Stimulated activated CD4-positive, alpha-beta T cell treated with anti-CD3 and anti-CD28 coated beads, TNF-alpha, amount 100 ng/mL, for 24 hours (primary cell): ENCODE results near the gene HES6.

Experiments
- DNase-seq, 3 experiments: peaks; one replicate each; pipeline ENCODE4 v3.0.0-alpha.2; 2020; ENCODE audit warnings: low read depth in 3 of 3

Gene HES6, protein sequence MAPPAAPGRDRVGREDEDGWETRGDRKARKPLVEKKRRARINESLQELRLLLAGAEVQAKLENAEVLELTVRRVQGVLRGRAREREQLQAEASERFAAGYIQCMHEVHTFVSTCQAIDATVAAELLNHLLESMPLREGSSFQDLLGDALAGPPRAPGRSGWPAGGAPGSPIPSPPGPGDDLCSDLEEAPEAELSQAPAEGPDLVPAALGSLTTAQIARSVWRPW

GRCh38 chr2:238239863-238240756, at the start of gene HES6:
Gene HES6 (minus strand): TSS chr2:238240038. CDS start chr2:238239905, 133 bp downstream.
- peak; percentile 44 to 76 (median 65) for DNase-seq

GRCh38 chr2:238289574-238289973, 49.7 kb upstream of the HES6 start:
- DNase-seq: no peak

DNA sequence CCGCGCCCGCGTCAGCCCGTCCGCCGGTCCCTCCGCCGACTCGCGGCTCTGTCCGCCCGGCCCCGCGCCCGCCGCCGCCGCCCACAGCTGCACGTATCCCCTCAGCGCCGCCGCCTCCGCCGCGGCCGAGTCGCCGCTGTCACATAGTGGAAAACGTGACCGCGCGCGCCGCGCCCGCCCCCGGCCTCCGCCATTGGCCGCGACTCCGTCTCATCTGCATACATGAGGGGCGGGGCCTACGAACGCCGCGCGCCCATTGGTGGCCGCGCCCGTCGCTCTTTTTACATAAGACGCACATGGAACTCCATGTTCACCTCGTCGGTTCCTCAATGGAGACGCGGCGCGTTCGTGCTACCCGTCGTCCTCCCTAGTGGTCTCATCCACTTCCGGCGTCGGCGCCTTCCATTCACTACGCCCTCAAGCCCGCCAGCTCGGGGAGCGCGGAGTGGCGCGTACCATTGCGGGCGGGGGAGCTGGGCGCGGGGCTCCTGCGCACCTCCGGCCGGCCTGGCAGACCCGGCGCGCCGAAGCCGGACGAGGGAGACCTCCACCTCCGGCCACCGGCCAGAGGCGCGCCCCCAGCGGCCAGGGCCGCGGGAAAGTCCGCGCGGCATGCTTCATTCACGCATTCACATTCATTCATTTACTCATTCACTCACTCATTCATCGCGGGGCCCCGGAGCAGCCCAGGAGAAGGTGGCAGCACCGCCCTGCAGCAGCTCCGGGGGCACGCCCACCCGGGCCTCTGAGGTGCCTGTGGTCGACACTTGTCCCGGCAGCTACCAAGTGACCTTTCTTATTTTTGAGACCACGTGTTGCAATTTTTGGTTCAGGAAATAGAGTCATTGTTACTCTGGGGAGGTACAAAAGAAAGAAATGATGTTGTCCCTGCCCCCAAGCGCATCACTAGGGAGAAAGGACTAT, 49.1 kb upstream of the HES6 start:
- peak; percentile 92 to 96 (median 94) for DNase-seq

GRCh38 chr2:238287737-238288649, 48.2 kb upstream of the HES6 start, which contains the start of gene PER2:
Gene PER2 (minus strand): TSS chr2:238288610. CDS start chr2:238277936, 10,674 bp downstream.
- peak in 2 of 3 experiments; percentile 21 to 37 for DNase-seq

DNA sequence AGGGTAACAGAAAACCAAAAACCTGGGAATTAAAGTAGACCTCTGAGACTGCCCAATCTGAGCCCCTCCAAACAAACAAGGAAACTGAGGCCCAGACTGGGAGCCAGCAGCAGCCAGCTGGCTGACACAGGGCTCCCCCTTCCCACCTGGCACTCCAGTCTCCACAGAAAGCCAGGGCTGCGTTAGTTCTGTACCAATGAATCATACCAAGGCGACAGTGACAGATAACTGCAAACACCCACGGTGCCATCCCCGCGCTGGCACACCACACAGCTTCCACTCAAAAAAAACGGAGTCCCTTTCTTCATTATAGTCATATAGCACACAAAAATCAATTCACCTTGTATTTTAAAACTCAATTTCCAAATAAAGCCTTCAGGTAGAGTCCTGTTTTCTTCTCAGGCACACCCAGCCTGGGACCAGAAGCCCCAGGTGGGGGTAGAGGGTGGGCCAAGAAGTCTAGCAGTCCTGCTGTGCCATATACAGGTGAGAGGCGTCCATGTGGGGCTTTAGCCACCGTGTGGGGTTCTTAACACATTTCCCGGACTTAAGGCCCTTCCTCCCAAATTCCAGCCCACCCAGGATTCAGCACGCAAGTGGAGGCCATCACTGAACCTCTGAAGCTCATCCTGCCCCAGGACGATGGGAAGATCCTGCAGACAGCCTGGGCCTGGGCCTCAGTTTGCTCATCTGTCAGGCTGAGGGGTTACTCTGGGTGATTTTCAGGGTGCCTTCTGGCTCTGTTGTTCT, 47.3 kb upstream of the HES6 start:
- peak in 2 of 3 experiments; percentile 23 to 31 for DNase-seq

DNA sequence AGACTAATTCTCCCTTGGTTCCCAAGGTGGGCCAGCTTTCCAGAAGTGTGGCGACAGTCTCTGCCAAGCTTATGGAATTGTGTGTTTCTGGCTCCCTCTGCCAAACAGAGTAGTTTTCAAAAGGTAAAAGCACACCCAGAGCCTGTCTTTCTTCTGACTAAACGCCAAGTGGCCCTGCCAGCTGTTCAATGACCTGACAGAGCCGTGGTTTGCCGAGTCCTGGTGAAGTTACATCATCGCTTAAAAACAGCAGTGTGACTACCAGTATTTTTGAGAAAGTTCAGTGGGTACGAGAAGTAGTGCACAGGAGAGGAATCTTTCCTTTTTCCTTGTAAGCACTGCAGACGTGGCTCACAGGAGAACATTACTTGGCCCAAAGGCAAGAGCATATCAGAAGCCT, 46.7 kb upstream of the HES6 start:
- no peak for DNase-seq

DNA sequence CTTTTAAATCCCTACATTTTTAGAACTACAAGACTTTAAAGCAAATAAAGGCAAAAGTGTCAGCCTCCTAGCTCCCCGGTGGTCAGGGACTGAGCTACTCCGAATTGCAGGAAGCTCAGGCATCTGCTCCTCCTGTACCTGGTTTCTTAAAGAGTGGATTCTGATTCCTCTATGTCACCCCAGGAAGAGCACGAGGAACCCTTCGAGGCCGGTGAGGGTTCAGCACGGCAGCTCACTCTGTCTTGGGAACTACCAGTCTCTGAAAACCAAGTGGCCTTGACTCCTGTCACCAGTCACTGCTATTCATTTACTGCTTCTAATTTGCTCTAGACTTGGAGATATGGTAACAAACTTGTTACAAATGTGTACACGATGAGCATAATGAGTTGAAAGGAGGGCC, 46.3 kb upstream of the HES6 start:
- DNase-seq: no peak

DNA sequence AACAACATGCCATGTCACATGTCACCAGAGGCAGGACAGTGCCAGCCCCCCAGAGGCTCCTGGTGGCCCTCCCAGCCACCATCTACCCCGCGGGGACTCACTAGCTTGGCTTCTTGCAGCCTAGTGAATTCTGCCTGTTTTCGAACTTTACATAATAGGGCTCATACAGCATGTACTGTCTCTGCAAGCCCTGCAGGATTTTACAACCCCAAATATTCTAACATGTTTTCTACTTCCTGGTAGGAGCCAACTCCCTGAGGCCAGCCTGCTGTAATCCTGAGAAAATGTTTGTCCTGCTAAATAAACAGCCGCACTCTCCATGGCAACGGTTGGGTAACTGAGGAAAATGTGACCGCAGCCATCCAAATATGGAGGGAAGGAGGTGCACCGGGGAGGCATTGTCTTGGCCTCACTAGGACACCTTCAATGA, 45.8 kb upstream of the HES6 start:
- no peak for DNase-seq

DNA sequence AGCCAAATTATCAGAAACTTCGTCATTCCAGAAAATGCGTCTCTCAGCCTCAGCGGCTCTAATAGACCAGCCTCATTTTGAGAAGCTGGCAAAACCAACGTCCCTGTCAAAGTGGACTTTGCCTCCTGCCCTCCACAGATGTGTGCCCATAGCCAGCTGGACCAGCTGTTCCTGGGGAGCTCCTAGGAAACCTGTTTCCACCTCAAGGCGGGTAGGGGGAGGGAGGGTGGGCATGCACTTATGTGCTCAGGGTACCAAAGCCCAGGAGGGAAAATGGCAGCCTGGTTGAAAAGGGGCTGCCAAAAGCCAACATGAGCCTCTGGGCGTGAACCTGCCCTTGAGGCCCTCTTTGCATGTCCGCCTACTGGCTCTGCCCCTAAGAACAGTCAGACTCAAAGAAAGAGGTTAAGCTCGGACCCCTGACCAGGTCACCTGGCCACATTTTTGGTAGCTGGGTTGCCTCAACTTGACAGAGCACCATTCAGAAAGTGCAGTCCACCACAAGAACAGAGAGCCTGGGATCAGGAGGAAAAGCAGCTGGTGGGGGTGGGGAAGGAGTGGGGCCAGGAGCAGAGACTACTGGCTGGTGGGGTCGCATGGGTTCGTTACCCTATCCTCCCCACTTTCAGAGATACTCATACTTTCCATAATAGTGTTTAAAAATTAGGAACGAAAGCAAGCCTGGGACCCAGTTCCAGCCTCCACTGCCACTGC, 45.1 kb upstream of the HES6 start:
- no peak for DNase-seq

DNA sequence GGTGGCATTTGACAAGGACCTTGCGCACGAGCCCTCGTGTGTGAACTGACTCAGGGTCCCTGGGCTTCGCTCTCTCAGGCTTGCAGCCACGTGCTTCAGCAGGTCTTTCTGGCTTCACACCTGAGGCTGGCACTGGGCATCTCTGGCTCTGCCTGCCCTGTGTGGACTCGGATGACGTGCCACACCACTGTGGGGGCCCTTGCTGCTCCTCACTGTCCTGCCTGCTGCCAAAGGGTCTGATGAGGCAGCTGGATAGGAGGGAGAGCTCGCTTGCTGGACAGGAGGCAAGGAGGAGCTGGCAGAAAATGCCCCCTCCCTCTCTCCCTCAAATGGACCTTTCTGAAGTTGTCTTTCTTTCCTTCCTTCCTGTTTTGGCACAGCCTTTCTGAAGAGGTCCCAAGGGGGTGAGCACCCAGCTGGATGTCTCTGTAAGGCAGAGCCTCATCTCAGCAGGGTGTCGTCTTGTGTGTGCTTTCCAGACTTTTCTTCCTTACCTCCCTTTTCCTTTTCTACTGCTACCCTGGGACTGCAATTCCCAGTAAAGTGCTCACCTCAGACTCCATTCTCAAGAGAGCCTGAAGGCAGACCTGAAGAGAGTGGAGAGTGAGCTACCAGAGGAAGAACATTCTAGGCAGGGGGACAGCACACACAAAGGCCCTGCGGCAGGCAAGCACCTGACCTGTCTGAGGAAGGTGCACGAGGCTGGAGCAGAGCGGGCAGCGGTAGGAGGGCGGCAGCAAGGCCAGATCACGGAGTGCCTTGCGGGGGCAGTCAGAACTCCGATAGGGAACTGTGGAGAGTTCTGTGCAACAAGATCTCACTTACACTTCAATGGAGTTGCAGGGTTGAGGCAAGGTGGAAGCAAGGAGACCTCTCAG, 43.3 kb upstream of the HES6 start:
- DNase-seq: no peak

DNA sequence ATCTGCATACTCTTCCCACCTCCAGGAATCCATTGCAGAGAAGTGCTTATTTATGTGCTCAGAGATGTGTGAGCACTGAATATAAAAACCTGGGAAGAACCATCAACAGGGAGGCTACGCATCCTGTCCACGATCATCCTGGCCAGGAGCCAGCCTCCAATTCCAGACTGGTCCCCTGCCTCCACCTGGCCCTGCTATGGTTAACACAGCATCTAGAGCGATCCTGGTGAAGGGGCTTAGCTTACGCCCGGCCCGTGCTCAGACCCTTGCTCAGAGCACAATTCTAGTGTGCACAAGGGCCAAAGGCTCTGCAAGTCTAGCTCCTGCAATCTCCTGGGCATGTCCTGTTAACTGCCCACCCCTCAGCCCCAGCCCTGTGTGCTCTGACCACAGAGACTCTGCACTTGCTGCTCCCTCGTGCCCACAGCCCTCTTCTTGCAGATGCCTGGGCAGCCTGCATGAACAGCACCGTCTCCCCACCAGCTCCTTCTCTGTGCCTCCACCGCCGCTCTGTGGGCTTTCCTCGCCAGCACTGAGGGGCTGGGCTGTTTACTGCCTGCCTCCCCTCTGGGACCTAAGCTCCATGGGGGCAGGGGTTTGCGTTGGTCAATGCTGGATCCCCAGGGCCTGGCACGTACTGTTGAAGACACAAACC, 42.1 kb upstream of the HES6 start:
- no peak for DNase-seq

DNA sequence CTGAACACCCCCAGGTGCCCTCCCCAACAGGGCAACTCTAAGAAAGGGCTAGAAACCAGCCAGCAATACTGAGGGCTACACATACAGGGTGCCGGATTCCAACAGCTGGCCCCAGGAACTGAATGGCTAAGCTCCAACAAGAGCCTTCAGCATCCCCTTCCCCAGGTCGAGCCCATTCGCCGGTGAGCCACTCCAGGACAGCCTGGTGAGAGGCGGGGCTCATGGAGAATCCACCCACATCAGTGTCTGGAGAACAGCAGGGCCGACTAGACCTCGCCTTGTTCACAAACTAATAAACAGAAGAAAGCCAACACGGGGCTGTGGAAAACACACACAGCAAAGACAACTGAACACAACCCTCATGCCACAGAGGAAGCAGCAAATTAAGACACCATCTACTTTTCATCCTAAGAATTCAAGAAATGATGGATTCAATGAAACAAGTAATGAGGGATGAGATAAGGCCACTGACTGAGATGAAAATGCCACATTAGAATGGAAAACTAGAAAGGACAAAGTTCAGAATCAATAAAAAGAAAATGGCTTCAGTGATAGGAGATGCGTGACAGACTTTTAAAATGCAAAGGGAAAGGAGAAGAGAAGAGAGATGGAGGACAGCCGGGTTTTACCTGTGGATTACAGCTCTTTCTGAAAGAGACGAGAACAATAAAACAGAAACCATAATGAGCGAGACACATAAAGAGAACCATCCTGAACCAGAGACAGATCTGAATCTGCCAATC, 40.4 kb upstream of the HES6 start:
- no peak for DNase-seq

DNA sequence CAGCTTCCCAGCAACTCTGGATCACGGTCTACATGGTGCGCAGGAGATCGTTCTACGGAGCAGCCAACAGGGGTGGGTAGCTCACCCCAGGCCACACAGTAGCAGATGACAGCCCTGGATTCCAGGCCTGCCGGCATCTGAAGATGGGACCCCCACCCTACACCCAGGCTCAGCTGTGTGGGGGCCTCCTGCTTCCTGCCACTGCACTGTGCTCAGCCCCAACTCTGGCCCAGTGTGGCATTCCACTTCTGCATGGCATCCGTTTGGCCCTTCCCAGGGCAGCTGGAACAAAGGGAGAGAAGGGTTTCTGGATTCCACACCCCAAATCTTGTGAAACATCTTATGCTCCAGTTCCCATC, 39.5 kb upstream of the HES6 start:
- DNase-seq: no peak

- DNase-seq: no peak
These were observed 38.9 kb upstream of the HES6 start for GRCh38 chr2:238278626-238279323.

DNA sequence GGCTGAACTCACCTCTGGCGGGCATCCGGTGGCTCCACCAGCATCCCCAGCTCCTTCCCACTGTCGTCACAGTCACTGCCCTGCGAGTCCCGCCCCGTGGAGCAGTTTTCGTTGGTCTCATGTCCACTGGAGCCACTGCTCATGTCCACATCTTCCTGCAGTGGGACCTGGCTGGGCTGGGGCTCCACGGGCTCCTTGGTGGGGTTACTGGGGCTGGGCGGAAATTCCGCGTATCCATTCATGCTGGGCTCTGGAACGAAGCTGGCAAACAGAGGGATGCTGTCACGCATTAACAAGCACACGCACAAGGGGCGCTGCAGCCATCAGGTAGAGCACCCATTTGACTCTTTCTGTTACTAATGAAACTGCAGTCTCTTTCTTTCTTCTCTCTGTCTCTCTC, 37.9 kb upstream of the HES6 start:
- no peak for DNase-seq

DNA sequence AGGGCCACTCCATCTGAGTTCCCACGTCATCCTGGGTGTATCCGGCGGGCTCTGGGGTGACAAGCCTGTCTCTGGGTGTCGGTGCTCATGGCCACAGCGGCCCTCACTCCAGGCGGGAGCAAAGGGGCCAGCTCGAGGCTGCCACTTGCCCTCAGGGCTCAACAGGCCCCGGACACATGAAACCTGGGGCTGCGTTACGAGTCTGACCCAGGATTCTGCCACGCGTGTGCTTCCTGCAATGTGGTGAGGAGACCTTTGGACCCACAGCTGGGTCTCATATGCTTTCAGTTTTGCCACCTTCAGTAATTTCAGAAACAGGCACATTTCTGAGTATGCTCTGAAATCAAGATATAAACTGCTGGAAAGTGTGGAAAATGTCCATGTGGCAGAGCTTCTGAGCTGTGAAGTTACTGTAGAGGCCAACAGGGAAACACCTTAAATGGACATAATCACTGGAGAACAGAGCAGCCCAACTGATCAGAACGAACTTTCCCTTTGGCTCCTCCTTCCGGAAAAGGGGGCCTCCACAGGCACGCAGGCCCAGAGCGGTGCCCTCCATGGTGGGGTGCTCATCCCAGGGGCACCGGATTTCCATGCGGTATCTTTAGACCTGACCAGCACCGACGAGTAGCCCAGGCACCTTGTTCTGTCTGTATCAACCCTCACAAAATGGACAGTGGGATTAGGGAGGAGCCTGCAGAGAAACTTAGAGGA, 34.5 kb upstream of the HES6 start:
- no peak for DNase-seq
